Hematopoietic multipotent progenitor cell treated with erythropoietin and hydrocortisone succinate and interleukin-3 and kit ligand, for 17 days (in vitro differentiated cells): ENCODE data around the gene PITPNM3.
"Not testable (repeated sequence)": the region's sequence is repeated elsewhere in the genome, so short reads cannot be mapped to it uniquely, and the experiment has no call there.

Experiments used
- DNase-seq: peaks from one replicate; pipeline ENCODE4 v3.0.0-alpha.2; 2015; ENCODE audit warnings: low spot score

PITPNM3 gene

DNA sequence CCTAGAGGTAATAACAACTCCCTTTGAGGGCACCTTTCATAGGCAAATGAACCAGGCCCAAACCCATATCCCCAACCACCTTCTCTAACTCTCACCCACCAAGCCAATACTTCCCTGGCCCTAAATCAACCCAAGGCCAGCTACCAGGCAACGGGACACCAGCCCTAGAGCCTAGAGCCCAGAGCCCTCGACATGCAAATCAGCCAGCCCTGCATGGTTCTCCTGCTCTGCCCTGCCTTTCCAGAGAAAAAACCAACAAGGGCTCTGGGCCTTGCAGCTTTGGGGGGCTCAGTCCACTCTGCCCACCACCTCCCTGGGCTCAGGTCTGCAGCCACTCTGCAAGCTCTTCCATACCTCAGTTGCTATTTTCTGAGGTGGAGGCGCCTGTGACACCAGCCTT lies 55.0 kb downstream of the PITPNM3 start:
- no peak for DNase-seq

DNA sequence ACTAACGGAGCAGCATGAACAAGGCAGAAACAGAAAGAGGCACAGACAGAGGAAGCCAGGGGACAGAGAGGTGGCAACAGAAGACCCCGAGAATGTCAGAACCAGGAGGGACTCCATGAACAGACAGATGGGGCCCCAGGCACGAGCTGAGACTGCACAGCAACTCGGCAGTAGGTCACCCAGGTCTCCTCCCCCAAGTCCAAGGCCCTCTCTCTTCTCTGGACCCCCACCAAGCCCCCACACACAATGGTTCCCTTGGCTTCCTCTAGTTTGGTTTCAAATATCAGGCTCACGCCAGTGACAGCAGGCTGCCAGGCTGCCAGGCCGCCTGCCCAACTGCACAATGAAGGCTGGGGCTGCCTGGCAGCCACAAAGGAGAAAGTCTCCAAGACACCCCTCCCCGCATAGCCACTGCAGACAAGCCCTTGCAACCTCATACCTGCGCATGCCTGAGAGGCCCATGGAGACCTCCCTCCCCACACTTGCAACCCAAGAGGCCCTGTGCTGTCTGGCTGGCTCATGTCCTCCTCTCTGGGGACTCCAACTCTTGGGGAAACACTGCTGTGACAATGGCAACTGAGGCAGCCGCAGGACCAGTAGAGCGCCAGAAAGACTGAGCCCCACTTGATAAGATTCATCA lies 57.3 kb downstream of the PITPNM3 start:
- no peak for DNase-seq

DNA sequence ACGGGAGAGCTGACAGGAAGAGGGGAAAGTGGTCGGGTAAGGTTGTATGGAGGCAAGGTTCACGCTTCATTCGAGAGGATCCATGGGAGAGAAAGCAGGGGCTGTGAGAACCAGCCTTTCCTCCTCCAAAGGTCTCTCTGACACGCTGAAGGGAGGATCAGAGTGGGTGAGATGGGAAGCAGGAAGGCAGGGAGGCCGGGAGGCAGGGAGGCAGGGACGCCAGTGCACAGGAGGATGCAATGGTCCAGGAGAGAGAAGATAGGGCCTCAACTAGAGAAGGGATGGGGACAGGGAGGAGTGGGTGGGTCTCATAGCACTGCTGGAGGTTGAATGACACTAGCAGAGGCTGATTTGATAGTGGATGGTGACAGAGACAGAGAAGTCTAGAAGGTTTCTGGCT lies 58.0 kb downstream of the PITPNM3 start:
- no peak for DNase-seq

DNA sequence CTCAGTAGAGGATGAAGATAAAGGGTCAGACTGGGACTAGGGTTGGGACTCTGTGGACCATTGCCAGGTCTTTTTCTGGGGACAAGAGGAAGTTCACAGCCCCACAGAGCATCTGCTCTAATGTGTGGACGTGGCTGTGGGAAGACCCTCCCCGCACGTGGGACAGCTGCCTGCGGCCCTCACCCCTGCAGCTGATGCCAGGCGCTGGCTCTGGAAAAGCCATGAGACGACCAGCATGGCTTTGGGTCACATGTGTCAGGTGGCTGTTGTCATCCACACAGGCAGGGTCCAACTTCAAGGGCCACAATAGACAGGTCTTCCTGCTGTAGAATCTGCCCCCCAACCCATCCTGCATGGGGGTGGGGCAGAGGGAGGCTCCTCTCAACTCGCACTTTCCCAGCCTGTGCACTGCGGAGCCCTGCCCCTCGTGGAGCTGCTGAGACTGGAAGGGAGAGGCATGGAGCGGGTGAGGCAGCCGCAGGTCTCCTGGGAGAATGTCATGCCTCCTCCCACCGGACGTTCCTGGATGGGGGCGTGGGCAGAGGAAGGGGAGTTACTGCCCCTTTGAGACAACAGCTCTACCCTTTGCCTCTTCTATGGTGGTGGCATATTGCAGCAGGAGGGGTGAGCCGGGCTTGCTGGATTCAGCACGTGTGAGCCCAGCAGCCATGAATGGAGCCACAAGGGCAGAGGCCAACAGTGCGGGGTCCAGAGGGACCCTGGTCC lies 58.7 kb downstream of the PITPNM3 start:
- DNase-seq: no peak

DNA sequence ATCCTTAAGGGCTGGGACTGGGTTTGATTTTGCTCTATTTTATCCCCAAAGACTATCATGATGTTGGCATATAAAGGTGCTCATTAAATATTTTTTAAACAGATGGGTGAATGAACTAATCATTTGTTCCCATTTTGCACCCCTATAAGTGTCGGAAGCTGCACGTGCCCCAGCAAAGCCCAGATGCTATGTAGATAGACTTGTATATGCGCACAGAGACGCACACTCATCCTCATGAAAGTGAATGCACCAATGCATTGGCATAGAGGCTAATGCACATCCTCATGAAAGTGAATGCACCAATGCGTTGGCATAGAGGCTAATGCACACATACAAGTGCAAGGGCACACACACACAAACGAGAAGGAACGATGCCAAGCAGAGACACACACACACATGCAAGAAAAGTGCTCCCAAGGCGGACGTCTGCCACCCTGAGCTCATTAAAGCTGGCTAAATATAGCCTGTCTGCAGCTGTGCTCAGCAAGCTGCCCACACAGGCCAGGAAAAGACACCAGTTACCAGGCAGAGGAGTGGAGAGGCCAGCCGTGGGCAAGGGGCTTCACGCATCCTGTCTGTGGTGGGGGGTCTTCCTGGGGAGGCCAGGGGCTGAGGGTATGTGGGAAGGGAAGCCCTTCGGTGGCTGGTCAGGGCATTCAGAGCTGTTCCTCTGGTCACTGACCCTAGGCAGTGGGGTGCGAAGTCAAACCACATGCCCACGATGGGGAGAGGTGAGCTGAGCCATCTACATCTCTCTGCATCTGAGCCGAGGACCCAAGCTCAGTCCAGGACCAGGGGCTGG lies 59.5 kb downstream of the PITPNM3 start:
- DNase-seq: no peak

DNA sequence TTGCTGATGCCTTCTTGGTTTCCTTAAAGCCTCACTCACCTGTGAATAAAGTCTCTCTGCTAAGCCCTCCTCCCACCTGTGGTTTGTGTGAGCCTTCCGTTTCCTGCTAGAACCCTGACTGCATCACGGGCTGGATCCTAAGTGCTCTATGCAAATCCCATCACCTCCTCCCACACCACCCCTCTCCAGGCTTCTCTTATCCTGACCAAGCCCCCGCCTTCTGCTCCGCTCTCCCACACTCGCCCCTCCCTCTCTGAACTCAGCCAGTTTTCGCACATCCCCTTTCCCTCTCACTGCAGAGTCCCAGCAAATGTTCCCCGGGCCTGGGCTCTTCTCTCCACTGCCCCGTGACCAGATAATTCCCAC lies 60.3 kb downstream of the PITPNM3 start:
- DNase-seq: no peak

DNA sequence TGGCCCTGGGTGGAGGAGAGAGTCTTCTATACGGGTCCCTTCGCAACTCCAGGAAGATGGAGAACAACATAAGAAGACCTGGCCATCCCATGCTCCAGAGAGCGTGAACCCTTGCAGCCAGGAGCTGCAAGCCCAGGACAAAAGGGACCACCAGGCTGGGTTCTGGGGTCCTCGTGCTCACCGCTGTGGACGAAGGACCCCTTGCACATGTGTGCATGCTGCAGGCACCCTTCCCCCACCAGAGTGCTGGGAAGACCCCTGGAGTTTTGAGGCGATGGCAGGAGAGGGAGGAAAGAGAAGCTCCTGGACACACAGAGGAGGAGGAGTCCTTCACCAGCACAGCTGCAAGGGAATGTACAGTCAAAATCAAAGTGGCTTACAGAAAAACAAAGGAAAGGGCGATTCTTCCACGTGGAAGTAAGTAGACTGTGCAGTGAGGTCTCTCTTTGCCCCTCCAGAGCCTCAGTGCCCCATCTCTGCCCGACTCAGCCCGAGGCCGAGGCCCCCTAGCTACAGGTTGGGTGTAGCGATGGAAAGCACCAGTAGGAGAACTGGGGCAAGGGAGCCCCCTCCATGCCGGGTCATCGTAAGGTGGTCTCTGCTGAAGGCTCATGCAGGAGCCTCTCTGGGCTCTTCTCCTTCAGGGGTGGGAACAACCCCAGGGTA lies 60.8 kb downstream of the PITPNM3 start:
- DNase-seq: no peak

DNA sequence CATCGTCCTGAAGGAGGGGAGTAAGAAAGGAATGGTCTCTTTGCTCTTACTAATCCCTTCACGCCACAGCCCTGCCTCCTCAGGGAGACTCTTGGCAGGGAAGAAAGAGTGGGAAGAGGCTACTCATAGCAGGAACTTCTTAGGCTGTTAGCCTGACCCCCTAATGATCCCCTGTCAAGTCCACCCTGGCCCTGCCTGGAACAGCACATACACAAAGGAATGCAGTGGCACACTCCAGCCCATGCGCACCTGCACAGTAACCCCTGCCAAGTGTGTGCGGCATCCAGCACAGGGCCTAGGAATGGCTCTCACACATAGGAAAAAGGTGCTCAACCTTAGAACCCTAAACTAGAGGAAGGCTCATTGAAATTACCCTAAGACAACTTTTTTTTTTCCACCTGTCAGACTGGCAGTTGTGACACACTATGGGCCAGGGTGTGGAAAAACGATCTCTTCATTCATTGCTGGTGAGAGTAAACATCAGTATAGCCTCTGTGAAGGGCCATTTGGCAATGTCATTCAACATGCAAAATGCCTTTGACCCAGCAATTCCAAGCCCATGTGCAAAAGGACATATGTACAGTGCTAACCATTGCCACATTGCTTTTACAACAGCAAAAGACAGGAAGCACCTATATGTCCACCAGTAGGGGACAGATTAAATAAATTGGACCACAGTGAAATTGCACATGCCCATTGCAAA lies 62.0 kb downstream of the PITPNM3 start:
- no peak for DNase-seq

DNA sequence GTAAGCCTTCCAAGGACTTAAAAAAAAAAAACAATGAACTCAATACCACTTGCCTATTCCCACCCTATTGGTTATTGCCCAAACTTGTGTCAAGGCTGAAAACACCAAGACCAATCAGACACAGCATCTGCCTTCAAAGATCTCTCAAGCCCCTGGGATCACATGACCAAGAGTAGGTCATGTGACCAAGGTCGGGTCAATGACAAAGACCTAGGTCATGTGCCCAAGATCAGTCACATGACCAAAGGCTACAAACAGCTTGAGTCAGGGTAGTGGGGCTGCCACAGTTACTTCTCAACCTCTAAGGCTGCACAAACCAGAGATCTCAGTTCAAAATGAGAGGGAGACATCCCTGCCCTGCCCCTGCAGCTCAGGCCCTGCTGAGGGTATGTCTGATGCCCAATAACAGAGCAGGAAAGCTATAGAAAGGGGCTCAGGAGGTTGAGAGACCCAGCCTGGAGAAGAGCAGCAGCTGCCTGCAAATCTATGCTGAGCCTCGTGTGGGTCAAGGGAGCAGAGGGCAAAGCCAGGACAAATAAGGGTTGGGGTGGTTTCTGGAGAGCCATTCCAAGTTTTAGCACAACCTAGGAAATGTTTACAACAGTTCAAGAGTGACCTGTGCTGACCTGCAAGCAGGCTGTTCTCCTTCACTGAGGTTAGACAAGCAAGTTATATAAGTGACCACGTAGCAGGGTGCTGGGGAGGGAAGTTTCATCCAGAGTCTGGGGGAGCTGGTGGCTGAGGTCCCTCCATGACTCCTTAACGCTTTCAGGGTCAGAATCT lies 63.3 kb downstream of the PITPNM3 start:
- DNase-seq: no peak

DNA sequence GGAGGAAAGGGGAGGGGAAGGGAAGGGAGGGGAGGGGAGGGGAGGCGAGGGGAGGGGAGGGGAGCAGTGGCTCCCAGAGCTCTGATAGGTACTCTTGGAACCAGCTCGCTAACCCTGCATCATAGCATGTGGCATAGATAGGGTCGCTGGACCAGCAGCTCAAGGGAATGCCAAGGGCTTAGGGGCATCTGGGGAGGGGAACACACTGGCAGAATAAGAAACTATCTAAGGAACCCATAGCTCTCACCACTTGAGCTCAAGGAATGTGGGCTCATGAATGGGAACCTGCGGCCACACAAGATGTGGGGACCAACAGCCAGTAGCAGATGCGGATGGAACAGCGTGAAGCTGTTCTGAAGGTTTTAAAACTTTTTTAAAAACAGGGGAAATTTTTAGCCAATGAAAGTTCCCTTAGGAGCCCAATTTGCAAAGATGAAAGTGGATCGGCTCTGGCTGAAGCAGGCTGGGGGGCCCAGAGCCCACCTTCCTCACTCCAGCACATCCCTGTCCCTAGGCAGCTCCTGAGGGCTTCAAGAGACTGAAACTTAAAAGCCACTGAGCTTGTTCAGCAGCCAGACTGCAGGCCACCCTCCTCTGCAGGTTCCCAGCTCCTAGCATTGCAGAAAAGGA lies 65.2 kb downstream of the PITPNM3 start:
- DNase-seq: no peak

DNA sequence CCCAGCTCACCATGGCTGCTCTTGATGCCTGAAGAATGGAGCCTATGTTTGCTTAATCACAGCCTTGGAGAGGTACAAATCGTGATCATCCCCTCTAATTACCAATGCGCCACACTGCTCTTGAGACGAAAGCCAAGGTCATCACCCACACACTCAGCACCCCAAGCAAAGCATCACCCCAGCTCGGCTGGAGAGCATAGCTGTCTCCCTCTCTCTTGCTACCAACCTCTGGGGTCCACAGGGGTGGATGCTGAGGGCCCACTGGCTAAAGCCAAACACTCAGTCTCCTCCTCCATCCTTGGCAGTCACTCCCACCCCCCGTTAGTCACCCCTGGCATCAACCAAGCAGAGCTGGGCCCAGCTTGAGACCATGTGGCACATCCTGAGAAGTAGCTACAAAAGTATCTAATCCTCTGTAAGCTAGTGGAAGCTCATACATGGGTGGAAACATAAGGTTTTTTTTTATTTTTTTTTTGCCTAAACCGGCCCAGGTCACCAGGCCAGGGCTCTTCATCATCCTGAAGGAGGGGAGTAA lies 67.3 kb downstream of the PITPNM3 start:
- no peak for DNase-seq

DNA sequence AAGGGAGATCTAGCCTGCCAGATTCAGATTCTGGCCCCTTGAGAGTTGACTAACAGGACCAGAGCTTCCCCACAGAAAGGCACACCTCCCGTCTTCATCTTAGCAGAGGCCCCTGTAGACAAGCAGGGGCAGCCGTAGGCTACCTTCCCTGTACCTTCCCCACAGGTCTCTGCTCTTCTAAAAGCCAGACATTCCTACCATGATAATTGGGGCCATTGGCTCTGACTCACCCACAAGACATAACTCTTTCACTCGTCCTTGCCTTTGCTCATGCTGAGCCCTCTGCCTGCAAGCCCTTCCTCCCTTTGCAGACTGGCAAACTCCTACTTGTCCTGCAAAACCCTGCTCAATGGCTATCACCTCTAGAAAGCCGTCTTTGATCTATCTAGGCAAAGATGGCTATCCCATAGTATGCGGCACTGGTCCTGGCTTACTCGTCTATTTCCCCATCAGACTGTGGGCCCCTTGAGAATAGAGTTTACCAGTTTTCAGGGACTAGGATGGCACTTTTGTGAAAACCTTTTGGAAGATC lies 68.3 kb downstream of the PITPNM3 start:
- no peak for DNase-seq

DNA sequence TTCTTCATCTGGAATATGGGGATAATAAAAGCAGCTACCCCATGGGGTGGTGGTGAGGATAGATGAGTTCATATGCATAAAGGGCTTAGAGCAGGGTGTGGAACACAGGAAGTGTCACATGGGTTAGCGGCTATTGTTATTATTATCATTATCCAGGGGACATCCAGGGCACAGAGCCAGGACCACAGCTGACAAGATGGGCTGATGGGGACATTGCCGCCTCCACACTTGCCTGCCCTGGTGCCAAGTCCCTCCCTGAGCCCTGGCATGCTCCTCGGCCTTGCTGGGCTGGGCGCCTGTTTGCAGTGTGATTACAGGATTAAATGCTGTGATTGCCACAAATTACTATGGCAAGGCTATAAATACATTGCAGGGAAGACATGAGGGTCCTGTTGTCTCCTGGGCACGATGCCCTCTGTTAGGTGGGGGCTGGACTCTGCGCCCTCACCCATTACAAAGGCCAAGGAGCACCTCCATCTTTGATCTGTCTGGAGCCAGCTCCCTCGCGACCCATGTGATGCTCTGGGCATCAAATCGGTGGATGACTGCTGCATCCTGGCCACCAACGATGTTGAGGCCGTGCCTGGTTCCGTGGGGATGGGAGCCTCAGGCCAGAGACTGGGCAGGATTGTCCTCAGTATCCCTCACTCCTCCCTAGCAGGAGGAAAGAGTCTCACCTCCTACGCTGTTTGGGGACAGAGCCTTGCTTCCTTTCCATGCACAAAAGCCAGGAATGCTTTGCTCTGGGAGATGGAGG lies 68.9 kb downstream of the PITPNM3 start:
- DNase-seq: no peak

DNA sequence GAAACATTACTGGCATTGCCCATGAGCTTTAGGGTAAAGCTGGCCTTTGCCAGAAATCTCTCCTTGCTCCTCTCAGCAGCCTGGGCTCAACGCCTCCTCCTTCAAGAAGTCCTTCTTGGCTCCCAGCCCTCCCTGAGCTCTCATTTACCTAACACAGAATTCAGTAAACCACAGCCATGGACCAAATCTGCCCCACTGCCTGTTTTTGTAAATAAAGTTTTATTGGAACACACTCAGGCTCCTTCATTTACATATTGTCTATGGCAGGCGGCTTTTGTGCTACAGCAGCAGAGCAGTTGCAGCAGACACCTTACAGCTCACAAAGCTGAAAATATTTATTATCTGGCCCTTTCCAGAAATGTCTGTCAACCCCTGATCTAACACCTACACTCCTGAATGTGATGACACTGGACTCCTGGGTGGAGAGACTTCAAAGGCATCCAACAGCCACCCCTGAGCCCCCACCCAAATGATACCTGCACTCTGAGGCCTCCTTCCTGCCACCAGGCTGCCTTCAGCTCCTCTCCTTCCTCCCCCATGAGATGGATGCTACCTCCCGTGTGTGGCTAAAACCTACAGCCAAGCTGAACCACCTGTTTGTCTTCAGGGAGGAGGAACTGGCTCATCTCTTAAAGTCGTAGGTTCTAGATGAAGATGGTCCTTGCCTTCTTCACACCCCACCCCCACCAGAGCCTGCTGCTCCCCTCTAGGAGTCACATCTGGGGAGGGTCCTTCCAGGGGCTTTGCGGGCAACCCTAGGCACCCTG lies 70.5 kb downstream of the PITPNM3 start:
- DNase-seq: no peak

DNA sequence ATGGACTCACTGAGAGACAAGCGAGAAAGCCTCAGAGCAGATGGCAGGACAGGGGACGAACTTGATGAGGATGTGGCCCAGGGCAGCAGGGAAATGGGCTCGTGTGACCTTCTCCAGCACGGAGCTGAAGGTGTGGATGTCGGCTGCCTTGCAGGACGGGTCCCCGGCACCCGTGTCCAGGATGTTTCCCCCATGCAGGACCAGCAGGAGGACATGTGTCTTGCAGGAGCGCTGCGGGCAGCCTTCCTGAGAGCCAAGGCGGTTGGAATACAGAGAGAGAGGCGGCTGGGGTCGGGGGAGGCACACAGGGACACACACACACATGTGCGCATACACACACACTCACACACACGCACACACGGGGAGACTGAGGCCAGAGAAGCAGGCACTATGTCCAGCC lies 72.8 kb downstream of the PITPNM3 start:
- DNase-seq: no peak

DNA sequence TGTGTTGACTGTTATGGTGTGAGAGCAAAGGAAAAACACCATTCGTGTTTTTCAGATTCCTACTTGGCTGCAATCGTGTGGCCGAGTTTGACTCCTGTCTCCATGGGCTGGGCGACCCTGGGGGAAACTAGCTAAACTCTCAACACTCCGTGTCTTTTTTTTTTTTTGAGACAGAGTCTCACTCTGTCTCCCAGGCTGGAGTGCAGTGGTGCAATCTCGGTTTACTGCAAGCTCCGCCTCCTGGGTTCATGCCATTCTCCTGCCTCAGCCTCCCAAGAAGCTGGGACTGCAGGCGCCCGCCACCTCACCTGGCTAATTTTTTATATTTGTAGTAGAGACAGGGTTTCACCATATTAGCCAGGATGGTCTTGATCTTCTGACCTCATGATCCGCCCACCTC lies 73.6 kb downstream of the PITPNM3 start:
- DNase-seq: not testable (repeated sequence)

DNA sequence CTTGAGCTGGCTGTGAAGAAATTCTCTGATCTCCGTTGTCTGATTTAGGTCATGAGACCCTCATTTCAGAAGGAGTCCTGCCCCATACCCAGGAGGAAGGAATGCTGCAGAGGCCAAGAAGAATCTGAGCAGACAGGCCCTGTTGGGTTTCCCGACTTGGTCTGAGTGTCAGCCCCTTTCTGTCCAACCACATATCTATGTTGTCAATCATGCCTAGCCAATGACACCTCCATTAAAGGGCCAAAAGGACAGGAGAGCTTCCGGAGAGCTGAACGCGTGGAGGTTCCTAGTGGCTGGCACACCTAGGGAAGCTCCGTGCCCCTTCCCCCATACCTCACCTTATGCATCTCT lies 74.3 kb downstream of the PITPNM3 start:
- DNase-seq: no peak

DNA sequence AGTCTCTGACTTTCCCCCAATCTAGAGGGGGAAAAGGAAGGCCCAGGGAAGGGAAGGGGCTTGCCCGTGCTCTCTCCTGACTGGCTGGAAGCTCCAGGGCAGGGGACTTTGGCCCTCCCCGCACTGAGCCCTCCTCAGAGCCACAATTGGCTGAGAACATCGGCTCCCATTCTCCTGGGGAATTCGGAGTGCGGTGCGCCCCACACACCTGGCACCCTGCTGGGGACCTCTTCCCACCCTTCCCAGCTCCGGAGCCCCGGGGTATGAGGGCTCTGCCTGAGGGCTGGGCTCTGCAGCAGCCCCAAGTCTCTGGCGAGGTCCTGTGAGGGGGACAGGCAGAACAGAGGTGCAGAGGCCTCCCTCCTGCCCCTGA lies 76.1 kb downstream of the PITPNM3 start:
- DNase-seq: no peak
